Subcutaneous abdominal adipose tissue (tissue), 5 donors: ENCODE results near the gene RAP2A.

ENCODE experiments used
- H3K27ac ChIP-seq: one replicate; pipeline ENCODE4 v1.7.0; 2013; ENCODE audit warnings: low read depth, mild to moderate bottlenecking, inconsistent platforms, low read length, moderate library complexity
- H3K27me3 ChIP-seq, 5 donors: one replicate each; pipeline ENCODE4 v1.7.0; 2013; ENCODE audit warnings: low read length in 5 of 5, inconsistent platforms in 1 of 5; ENCODE audit not compliant: control insufficient read depth in 5 of 5, insufficient read depth in 4 of 5
- H3K36me3 ChIP-seq, 5 donors: one replicate each; pipeline ENCODE4 v1.7.0; 2013; ENCODE audit warnings: low read length in 5 of 5; ENCODE audit not compliant: control insufficient read depth in 5 of 5, insufficient read depth in 5 of 5
- H3K4me1 ChIP-seq, 5 donors: one replicate each; pipeline ENCODE4 v1.7.0; 2013; ENCODE audit warnings: low read length in 5 of 5, mild to moderate bottlenecking in 3 of 5, moderate library complexity in 1 of 5; ENCODE audit not compliant: control insufficient read depth in 5 of 5, insufficient read depth in 5 of 5
- H3K4me3 ChIP-seq, 5 donors: one replicate each; pipeline ENCODE4 v1.7.0; 2013; ENCODE audit warnings: low read length in 5 of 5, low read depth in 1 of 5
- H3K9ac ChIP-seq, 5 donors: one replicate each; pipeline ENCODE4 v1.7.0; 2013; ENCODE audit warnings: low read length in 5 of 5, mild to moderate bottlenecking in 4 of 5, moderate library complexity in 3 of 5
- H3K9me3 ChIP-seq, 5 donors: one replicate each; pipeline ENCODE4 v1.7.0; 2013; ENCODE audit warnings: low read length in 5 of 5; ENCODE audit not compliant: control insufficient read depth in 5 of 5
- donor health status: healthy.
- donor health status: healthy.
- donor health status: healthy.
- donor health status: healthy.
- donor health status: healthy.

RAP2A gene

GRCh38 chr13:97432917-97433726, 847 bp upstream of the RAP2A start:
- peaks cover 0 to 4% (median 0%) of the 10 kb centered on the region in 5 donors for H3K27me3 ChIP-seq
- H3K9ac ChIP-seq, result peak overlapping the region; percentile 84 to 97 (median 88)
- H3K4me3 ChIP-seq, result peak overlapping the region; percentile 63 to 98 (median 94)
- peak overlapping the region; percentile 95 for H3K27ac ChIP-seq
- no peaks in the 10 kb centered on the region for H3K9me3 ChIP-seq
- H3K36me3 ChIP-seq, result peaks cover 0 to 4% (median 0%) of the 10 kb centered on the region in 5 donors
- peaks cover 5 to 41% (median 34%) of the 10 kb centered on the region in 5 donors for H3K4me1 ChIP-seq

- Histone ChIP-seq H3K4me1 (peaks cover 5 to 50% (median 39%) of the 10 kb centered on the region in 5 donors), H3K27ac (no peak overlapping the region), H3K36me3 (peaks cover 0 to 5% (median 0%) of the 10 kb centered on the region in 5 donors), H3K27me3 (peaks cover 0 to 4% (median 0%) of the 10 kb centered on the region in 5 donors), H3K9ac (peak overlapping the region in 4 of 5 donors; percentile 65 to 79 (median 73)), H3K9me3 (no peaks in the 10 kb centered on the region), H3K4me3 (peak overlapping the region; percentile 82 to 94 (median 88))
These were observed 630 bp downstream of the RAP2A start for GRCh38 chr13:97434397-97435201.

DNA sequence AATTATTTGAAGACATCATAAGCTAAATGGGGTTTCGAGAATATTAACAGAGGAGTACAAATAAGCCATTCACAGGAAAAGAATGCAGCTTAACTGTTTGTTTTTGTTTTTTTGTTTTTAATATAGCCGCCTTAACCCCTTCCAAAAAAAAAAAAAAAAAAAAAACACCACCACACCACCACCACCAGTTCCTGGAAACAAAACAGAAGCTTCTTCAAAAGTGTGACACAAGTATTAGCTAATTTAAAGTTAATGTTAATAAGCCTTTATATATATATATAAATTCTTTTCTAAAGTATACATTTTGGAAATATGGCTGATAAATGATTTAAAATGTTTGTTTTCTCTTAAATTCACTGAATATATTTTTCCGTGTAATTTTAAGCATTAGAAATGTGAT, 1.4 kb downstream of the RAP2A start:
- Histone ChIP-seq H3K4me1 (peaks cover 5 to 50% (median 39%) of the 10 kb centered on the region in 5 donors), H3K9me3 (no peaks in the 10 kb centered on the region), H3K27me3 (peaks cover 0 to 4% (median 0%) of the 10 kb centered on the region in 5 donors), H3K9ac (peak overlapping the region in 4 of 5 donors; percentile 65 to 79 (median 73)), H3K27ac (no peak overlapping the region), H3K36me3 (peaks cover 0 to 6% (median 0%) of the 10 kb centered on the region in 5 donors), H3K4me3 (peak overlapping the region; percentile 82 to 94 (median 88))

- Histone ChIP-seq H3K4me1 (peaks cover 5 to 50% (median 39%) of the 10 kb centered on the region in 5 donors), H3K4me3 (peak overlapping the region; percentile 23 to 88 (median 39)), H3K9me3 (no peaks in the 10 kb centered on the region), H3K36me3 (peaks cover 0 to 6% (median 0%) of the 10 kb centered on the region in 5 donors), H3K9ac (peak overlapping the region in 1 of 5 donors; percentile 40), H3K27me3 (peaks cover 0 to 4% (median 0%) of the 10 kb centered on the region in 5 donors), H3K27ac (no peak overlapping the region)
These were observed 1.8 kb downstream of the RAP2A start for GRCh38 chr13:97435794-97436193.

GRCh38 chr13:97436845-97437244, 2.9 kb downstream of the RAP2A start:
- Histone ChIP-seq H3K27me3 (peaks cover 0 to 4% (median 0%) of the 10 kb centered on the region in 5 donors), H3K4me3 (peak overlapping the region in 1 of 5 donors; percentile 0), H3K4me1 (peaks cover 5 to 50% (median 39%) of the 10 kb centered on the region in 5 donors), H3K36me3 (peaks cover 0 to 6% (median 0%) of the 10 kb centered on the region in 5 donors), H3K27ac (no peak overlapping the region), H3K9me3 (no peaks in the 10 kb centered on the region), H3K9ac (no peak overlapping the region)

GRCh38 chr13:97437729-97438128, 3.8 kb downstream of the RAP2A start:
- Histone ChIP-seq H3K9me3 (no peaks in the 10 kb centered on the region), H3K9ac (no peak overlapping the region), H3K4me3 (peak overlapping the region in 1 of 5 donors; percentile 14), H3K27ac (no peak overlapping the region), H3K36me3 (peaks cover 0 to 6% (median 3%) of the 10 kb centered on the region in 5 donors), H3K27me3 (peaks cover 0 to 4% (median 0%) of the 10 kb centered on the region in 5 donors), H3K4me1 (peaks cover 5 to 41% (median 32%) of the 10 kb centered on the region in 5 donors)

DNA sequence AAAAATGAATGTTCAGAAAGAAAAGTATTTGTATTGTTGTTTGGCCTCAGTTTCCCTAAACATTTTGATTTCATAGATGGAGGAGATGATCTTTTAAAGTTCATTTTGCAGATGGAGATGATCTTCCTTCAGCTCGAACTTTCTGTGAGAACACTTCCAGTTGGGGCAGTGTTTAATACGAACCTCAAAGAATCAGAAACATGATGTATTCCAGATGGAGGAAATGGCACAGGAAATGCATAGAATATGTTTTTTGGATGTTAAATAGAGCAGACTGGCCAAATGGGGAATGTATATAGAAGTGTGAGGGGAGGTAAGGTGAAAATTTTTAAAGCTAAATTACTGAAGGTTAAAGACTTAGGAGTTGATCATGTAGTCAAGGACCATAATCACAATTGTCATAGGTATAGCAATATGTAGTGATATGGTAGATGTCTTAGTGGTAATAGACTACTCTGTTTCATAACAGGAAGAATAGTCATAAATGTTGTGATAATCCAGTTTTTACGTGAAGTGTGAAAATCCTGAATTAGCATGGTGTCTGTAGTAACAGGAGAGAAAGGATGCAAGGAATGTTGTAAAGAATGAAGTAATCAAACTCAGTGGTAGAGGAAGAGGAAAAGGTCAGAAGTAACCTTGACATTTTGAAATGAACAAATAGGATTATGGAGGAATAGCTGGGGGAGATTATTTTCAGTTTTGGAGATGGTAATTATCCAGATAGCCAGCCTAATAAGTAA, 5.1 kb downstream of the RAP2A start:
- Histone ChIP-seq H3K9me3 (no peaks in the 10 kb centered on the region), H3K36me3 (peaks cover 0 to 5% (median 3%) of the 10 kb centered on the region in 5 donors), H3K27ac (no peak overlapping the region), H3K4me1 (peaks cover 0 to 37% (median 32%) of the 10 kb centered on the region in 5 donors), H3K9ac (no peak overlapping the region), H3K4me3 (no peak overlapping the region), H3K27me3 (no peaks in the 10 kb centered on the region)

DNA sequence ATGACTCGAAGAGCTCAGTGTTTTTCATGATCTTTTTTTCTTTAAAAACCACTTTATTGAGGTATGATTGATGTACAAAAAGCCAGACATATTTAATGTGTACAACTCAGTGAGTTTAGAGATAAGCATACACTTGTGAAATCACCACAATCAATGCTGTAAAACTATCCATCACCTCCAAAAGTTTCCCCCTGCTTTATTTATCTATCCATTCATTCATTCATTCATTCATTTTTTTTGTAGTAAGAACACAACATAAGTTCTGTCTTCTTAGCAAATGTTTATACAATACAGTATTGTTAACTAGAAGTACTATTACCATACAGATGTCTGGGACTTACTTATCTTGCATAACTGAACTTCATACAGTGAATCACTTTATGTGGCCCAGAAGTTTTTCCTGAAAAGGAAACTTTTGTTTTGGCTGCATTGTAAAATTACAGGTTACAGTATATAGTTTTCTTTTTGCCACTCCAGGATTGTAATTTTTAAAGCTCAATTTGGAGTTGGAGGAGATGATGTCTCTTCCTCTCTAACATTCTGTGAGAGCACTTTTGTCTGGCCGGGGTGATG, 6.7 kb downstream of the RAP2A start:
- H3K27ac ChIP-seq, result no peak overlapping the region
- no peak overlapping the region for H3K4me3 ChIP-seq
- no peaks in the 10 kb centered on the region for H3K9me3 ChIP-seq
- peaks cover 0 to 27% (median 20%) of the 10 kb centered on the region in 5 donors for H3K4me1 ChIP-seq
- H3K9ac ChIP-seq, result no peak overlapping the region
- H3K36me3 ChIP-seq, result peaks cover 0 to 6% (median 4%) of the 10 kb centered on the region in 5 donors
- no peaks in the 10 kb centered on the region for H3K27me3 ChIP-seq

DNA sequence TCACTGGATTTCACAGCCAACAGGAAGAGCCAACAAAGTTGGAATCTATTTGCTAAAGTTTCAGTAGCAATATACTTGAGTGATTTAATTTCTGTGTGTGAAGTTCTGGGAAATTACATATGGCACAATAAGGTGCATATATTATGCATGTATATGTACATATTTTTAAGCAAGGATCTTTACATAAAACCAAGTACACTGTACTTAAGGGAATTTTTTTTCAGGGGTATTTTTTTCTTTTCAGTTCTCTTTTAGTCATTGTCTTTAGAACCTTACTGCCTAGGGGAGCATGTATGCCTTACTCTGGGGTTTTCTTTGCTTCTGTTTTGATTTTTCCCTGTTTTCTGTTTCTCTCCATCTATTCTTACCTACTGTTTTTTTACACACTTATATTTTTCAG, 7.4 kb downstream of the RAP2A start:
- H3K9ac ChIP-seq, result no peak overlapping the region
- no peaks in the 10 kb centered on the region for H3K9me3 ChIP-seq
- H3K27me3 ChIP-seq, result no peaks in the 10 kb centered on the region
- peaks cover 0 to 6% (median 4%) of the 10 kb centered on the region in 5 donors for H3K36me3 ChIP-seq
- peaks cover 0 to 20% (median 13%) of the 10 kb centered on the region in 5 donors for H3K4me1 ChIP-seq
- H3K4me3 ChIP-seq, result no peak overlapping the region
- H3K27ac ChIP-seq, result no peak overlapping the region
